IMR-90 (cell line): ENCODE measurements around the gene BLMH. TPM values are rescaled to one million over a fixed set of nuclear protein-coding genes. Genes with fewer than 3 reads are reported as not detected.

Experiments used
- ATAC-seq: fragments of 200-7000 bp; cut with Tn5 transposase; 2 replicates; pipeline ENCODE4 v1.9.1; 2020; ENCODE audit warnings: low read depth, mild to moderate bottlenecking, moderate library complexity
- Bru-seq: library from RNA; stranded (reverse); fragments of 400-500 nt; gene quantifications from one replicate; lab custom pipeline; 2021; lab: Mats Ljungman, UMichigan
- BruChase-seq, 2 experiments: library from RNA; stranded (reverse); fragments of 400-500 nt; gene quantifications; one replicate each; lab custom pipeline; 2021; lab: Mats Ljungman, UMichigan
- BruUV-seq: library from RNA; stranded (reverse); fragments of 400-500 nt; replicated peaks from 2 replicates; lab custom pipeline; 2021; lab: Mats Ljungman, UMichigan
- CTCF ChIA-PET: fragments of 300-600 bp; formaldehyde crosslinking; extraction: SDS; loops from one replicate; lab custom pipeline; 2021; ENCODE audit warnings: antibody characterized with exemption; lab: Yijun Ruan, JAX
- POLR2A ChIA-PET: fragments of 300-600 bp; sonication (Branson Sonifier 250); formaldehyde crosslinking; loops from one replicate; lab custom pipeline; 2022; ENCODE audit warnings: antibody characterized with exemption; ENCODE audit not compliant: unreplicated experiment; lab: Charles Lee
- DNase-seq: peaks from one replicate; pipeline ENCODE4 v3.0.0; 2013
- H2AFZ ChIP-seq: replicated peaks from 2 replicates; pipeline ENCODE3; 2013; ENCODE audit warnings: low read length, mild to moderate bottlenecking; ENCODE audit not compliant: poor library complexity
- H2AK5ac ChIP-seq: 2 replicates; pipeline ENCODE4 v1.6.1; 2013; ENCODE audit warnings: low read depth, low read length, inconsistent platforms
- H2AK9ac ChIP-seq: replicated peaks from 2 replicates; pipeline ENCODE3; 2013; ENCODE audit warnings: mild to moderate bottlenecking, low read depth, low read length, moderate library complexity; ENCODE audit not compliant: poor library complexity
- H2BK120ac ChIP-seq: 2 replicates; pipeline ENCODE4 v1.6.1; 2013; ENCODE audit warnings: low read depth, low read length, inconsistent platforms
- H2BK15ac ChIP-seq: 3 replicates; pipeline ENCODE4 v1.6.1; 2013; ENCODE audit warnings: low read depth, low read length, inconsistent platforms
- H2BK20ac ChIP-seq: 2 replicates; pipeline ENCODE4 v1.6.1; 2013; ENCODE audit warnings: low read depth, mild to moderate bottlenecking, inconsistent platforms, low read length, moderate library complexity
- H2BK5ac ChIP-seq: 2 replicates; pipeline ENCODE4 v1.6.1; 2013; ENCODE audit warnings: mild to moderate bottlenecking, low read depth, low read length, inconsistent platforms; ENCODE audit not compliant: poor library complexity, severe bottlenecking
- H3K14ac ChIP-seq: replicated peaks from 2 replicates; pipeline ENCODE4 v1.6.1; 2013; ENCODE audit warnings: low read depth, low read length, inconsistent platforms
- H3K18ac ChIP-seq: 2 replicates; pipeline ENCODE4 v1.6.1; 2013; ENCODE audit warnings: low read depth, low read length, control low read depth
- H3K23ac ChIP-seq: 2 replicates; pipeline ENCODE4 v1.6.1; 2013; ENCODE audit warnings: low read depth, low read length, inconsistent platforms
- H3K27ac ChIP-seq: 2 replicates; pipeline ENCODE4 v1.5.1; 2013; ENCODE audit warnings: mild to moderate bottlenecking, control low read depth, low read length; ENCODE audit not compliant: insufficient read depth
- H3K27me3 ChIP-seq: 2 replicates; pipeline ENCODE4 v1.6.1; 2013; ENCODE audit warnings: low read length; ENCODE audit not compliant: control insufficient read depth, insufficient read depth
- H3K36me3 ChIP-seq: 2 replicates; pipeline ENCODE4 v1.6.1; 2013; ENCODE audit warnings: low read length, mixed read lengths; ENCODE audit not compliant: control insufficient read depth, insufficient read depth
- H3K4ac ChIP-seq: 2 replicates; pipeline ENCODE4 v1.6.1; 2013; ENCODE audit warnings: low read depth, low read length, inconsistent platforms
- H3K4me1 ChIP-seq: 2 replicates; pipeline ENCODE4 v1.6.1; 2013; ENCODE audit warnings: low read length, mixed read lengths; ENCODE audit not compliant: control insufficient read depth, insufficient read depth
- H3K4me2 ChIP-seq: 2 replicates; pipeline ENCODE4 v1.6.1; 2013; ENCODE audit warnings: low read depth, mild to moderate bottlenecking, control low read depth, low read length, moderate library complexity
- H3K4me3 ChIP-seq: 2 replicates; pipeline ENCODE4 v1.5.1; 2013; ENCODE audit warnings: low read depth, mild to moderate bottlenecking, control low read depth, low read length, moderate library complexity; ENCODE audit not compliant: insufficient read depth
- H3K56ac ChIP-seq: 2 replicates; pipeline ENCODE4 v1.6.1; 2013; ENCODE audit warnings: low read length, inconsistent platforms; ENCODE audit not compliant: insufficient read depth; ENCODE audit errors: extremely low read depth
- H3K79me1 ChIP-seq, 2 experiments: 2 replicates each; pipeline ENCODE4 v1.6.1; 2013; ENCODE audit warnings: low read length in 2 of 2, inconsistent platforms in 1 of 2, low read depth in 1 of 2
- H3K9ac ChIP-seq: 2 replicates; pipeline ENCODE4 v1.6.1; 2013; ENCODE audit warnings: low read depth, low read length, control low read depth
- H3K9me1 ChIP-seq: 2 replicates; pipeline ENCODE4 v1.6.1; 2013; ENCODE audit warnings: low read length, inconsistent platforms; ENCODE audit not compliant: insufficient read depth
- H3K9me3 ChIP-seq: 2 replicates; pipeline ENCODE4 v1.6.1; 2013; ENCODE audit warnings: low read length; ENCODE audit not compliant: control insufficient read depth, insufficient read depth
- H4K20me1 ChIP-seq: 2 replicates; pipeline ENCODE4 v1.6.1; 2013; ENCODE audit warnings: low read length, inconsistent platforms; ENCODE audit not compliant: insufficient read depth
- H4K5ac ChIP-seq: 2 replicates; pipeline ENCODE4 v1.6.1; 2013; ENCODE audit warnings: mild to moderate bottlenecking, low read depth, low read length, control low read depth
- H4K8ac ChIP-seq, 2 experiments: 2 replicates each; pipeline ENCODE4 v1.6.1; 2013; ENCODE audit warnings: low read depth in 2 of 2, low read length in 2 of 2, control low read depth in 1 of 2, inconsistent platforms in 1 of 2
- H4K91ac ChIP-seq: 2 replicates; pipeline ENCODE4 v1.6.1; 2013; ENCODE audit warnings: low read depth, low read length, inconsistent platforms; ENCODE audit not compliant: insufficient read depth
- CEBPB ChIP-seq: IDR thresholded peaks from 2 replicates; pipeline ENCODE4 v1.6.1; 2012; ENCODE audit warnings: low read depth, low read length, improper control_type of control experiment
- CHD1 ChIP-seq: IDR thresholded peaks from 2 replicates; pipeline ENCODE4 v1.6.1; 2012; ENCODE audit warnings: low read depth, low read length, improper control_type of control experiment
- CTCF ChIP-seq: conservative IDR thresholded peaks from 2 replicates; pipeline ENCODE4 v1.5.1; 2012; ENCODE audit warnings: mild to moderate bottlenecking, low read depth, low read length, improper control_type of control experiment
- ELK1 ChIP-seq: fragments of 150-350 bp; IDR thresholded peaks from 2 replicates; pipeline ENCODE4 v1.6.1; 2016; ENCODE audit warnings: low read depth, mild to moderate bottlenecking, low read length, moderate library complexity, borderline replicate concordance
- FOS ChIP-seq: fragments of 150-350 bp; IDR thresholded peaks from 2 replicates; pipeline ENCODE4 v1.6.1; 2016; ENCODE audit warnings: low read depth, low read length
- MAFK ChIP-seq: IDR thresholded peaks from 2 replicates; pipeline ENCODE4 v1.6.1; 2012; ENCODE audit warnings: low read depth, low read length, improper control_type of control experiment
- POLR2A ChIP-seq: IDR thresholded peaks from 2 replicates; pipeline ENCODE4 v1.6.1; 2012; ENCODE audit warnings: mild to moderate bottlenecking, low read depth, low read length
- RAD21 ChIP-seq: IDR thresholded peaks from 2 replicates; pipeline ENCODE4 v1.6.1; 2012; ENCODE audit warnings: low read length, improper control_type of control experiment
- WGBS, 2 experiments: methylation state at CpG; one replicate each; pipeline versions ENCODE4 v1.1.5 to v1.1.7; 2013; ENCODE audit warnings: missing lambda C conversion rate in 2 of 2; ENCODE audit not compliant: insufficient read length in 1 of 2; ENCODE audit errors: extremely low coverage in 2 of 2; 5-methylcytosine and 5-hydroxymethylcytosine counted together
- dilution Hi-C: fragments of 300-500 bp; cut with HindIII; formaldehyde crosslinking; loops from one replicate; pipeline ENCODE4 v1.14.3; 2018; ENCODE audit warnings: low sequenced_read_pairs; ENCODE audit not compliant: unreplicated experiment
- in situ Hi-C: fragments of 300-500 bp; cut with MboI; formaldehyde crosslinking; loops from 3 replicates; pipeline ENCODE4 v1.14.3; 2019; ENCODE audit warnings: low sequenced_read_pairs, inconsistent platforms, mixed read lengths
- intact Hi-C: fragments of 100-400 bp; cut with micrococcal nuclease; formaldehyde crosslinking; loops from 2 replicates; pipeline ENCODE4 v1.10.0; 2022
- long read RNA-seq: library from polyadenylated mRNA; unstranded; transcript quantifications from one replicate; pipeline ENCODE4 v2.0.0, GENCODE V29; 2021; ENCODE audit not compliant: unreplicated experiment
- polyA plus RNA-seq, 3 experiments: library from polyadenylated mRNA; depleted of rRNA; stranded (reverse); fragments of >200 nt; gene quantifications; 2 replicates each; pipeline ENCODE4 v1.2.3, GENCODE V29; 2012; ENCODE audit warnings: low replicate concordance in 1 of 3
- total RNA-seq: library from RNA; depleted of rRNA; stranded (reverse); fragments of >200 nt; gene quantifications from 2 replicates; pipeline ENCODE4 v1.2.3, GENCODE V29; 2012; rRNA removed
- TF ChIP-seq, protein P1 (sequence below): fragments of 150-350 bp; IDR thresholded peaks from 2 replicates; pipeline ENCODE4 v1.6.1; 2017; ENCODE audit warnings: mild to moderate bottlenecking, antibody characterized with exemption, low read length, low read depth

Gene BLMH, protein sequence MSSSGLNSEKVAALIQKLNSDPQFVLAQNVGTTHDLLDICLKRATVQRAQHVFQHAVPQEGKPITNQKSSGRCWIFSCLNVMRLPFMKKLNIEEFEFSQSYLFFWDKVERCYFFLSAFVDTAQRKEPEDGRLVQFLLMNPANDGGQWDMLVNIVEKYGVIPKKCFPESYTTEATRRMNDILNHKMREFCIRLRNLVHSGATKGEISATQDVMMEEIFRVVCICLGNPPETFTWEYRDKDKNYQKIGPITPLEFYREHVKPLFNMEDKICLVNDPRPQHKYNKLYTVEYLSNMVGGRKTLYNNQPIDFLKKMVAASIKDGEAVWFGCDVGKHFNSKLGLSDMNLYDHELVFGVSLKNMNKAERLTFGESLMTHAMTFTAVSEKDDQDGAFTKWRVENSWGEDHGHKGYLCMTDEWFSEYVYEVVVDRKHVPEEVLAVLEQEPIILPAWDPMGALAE
- total RNA-seq (20.8 and 27.2 TPM in 2 replicates), polyA plus RNA-seq (2012; rRNA removed) (11.8 and 17.3 TPM in 2 replicates), Bru-seq, nascent RNA (percentile 68 among the genes with signal in this experiment), BruChase-seq, experiment 1, labeled RNA remaining after a 6-hour chase (percentile 64 among the genes with signal in this experiment), BruChase-seq, experiment 2, labeled RNA remaining after a 2-hour chase (percentile 61 among the genes with signal in this experiment)
- polyA plus RNA-seq (2012; cell fraction: cytosol; rRNA removed) = 7.4 and 10.0 TPM in 2 replicates
- 14.0 and 14.3 TPM in 2 replicates for polyA plus RNA-seq (2012; cell fraction: nucleus; rRNA removed; ENCODE audit: low replicate concordance)
- long read RNA-seq, transcript BLMH-201 (12 exons, 2,365 nt) = major isoform, 32 of 41 reads
- long read RNA-seq, partial matches to known transcripts = 3 of 41 reads
- long read RNA-seq, other reads (novel, unspliced or antisense) = 2 of 41 reads

DNA sequence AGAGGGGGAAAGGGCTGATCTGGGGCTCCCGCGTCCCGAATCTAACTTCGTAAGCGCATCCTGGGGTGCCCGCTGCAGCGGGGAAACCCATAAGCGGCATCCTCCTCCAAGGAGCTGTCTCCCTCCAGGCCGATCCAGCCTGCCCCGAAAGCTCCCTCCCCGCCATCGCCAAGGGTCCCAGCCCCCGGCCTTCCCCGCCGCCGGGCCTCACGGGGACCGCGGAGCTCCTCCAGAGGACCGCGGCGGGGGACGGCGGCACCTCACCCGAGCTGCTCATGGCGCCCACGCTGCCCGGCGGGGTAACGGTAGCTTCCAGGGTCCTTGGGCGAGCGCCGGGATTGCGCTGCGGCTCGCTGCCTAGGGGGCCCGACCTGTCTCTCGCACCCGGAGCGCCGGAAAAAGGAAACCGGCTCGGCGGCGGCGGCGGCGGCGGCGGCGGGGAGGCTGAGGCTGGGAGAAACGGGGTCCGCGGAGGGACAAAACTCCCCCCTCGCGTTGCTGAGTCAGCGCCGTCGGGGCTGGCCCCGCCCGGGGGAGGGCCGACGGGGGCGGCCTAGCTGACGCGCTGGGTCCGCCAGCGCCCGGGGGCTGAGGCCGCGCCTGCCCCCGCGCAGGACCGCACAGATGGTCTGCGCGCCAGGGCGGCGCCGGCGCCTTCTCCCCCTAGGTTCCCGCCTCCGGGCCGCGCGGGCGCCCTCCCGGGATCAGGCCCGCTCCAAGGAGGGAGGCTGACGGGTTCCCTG lies at the start of gene BLMH:
BLMH (minus strand) TSS at position 402 of the 743 bp plus-strand sequence; CDS start at position 277, 125 bp downstream.
- ChIA-PET CTCF (interaction anchor here (1.0 kb wide), 1 partner anchor 45 kb away, joined by 4 read pairs; no protein-coding TSS in a partner anchor), POLR2A (no interaction called here)
- Histone ChIP-seq H4K20me1 (peaks cover 6% of the 10 kb centered on the region; the same call in 1 of the 2 replicates), H3K9me1 (no peaks in the 10 kb centered on the region), H2AK5ac (0 out of 2 replicates have a peak within 1 kb of the TSS, but pooled peaks have one; percentile 35), H2BK20ac (peak within 1 kb of the TSS; percentile 62), H3K9ac (peak within 1 kb of the TSS; percentile 81), H3K18ac (peak within 1 kb of the TSS; percentile 71), H3K27me3 (peaks cover 2% of the 10 kb centered on the region; the same call in 1 of the 2 replicates), H3K9me3 (no peaks in the 10 kb centered on the region), H2BK120ac (peak within 1 kb of the TSS; percentile 90), H3K79me1 (peaks cover 13 to 31% of the 10 kb centered on the region in 2 experiments), H4K5ac (peak within 1 kb of the TSS; percentile 85), H4K91ac (peak within 1 kb of the TSS; percentile 88), H3K4me2 (peak within 1 kb of the TSS; percentile 99), H3K27ac (peak within 1 kb of the TSS; percentile 64), H3K4ac (peak within 1 kb of the TSS; percentile 96), H3K56ac (peak within 1 kb of the TSS; percentile 78), H3K36me3 (peaks cover 5% of the 10 kb centered on the region; the same call in 1 of the 2 replicates), H2BK15ac (peak within 1 kb of the TSS; percentile 86; the same call in 1 of the 3 replicates), H3K23ac (peak within 1 kb of the TSS; percentile 97), H4K8ac (peak within 1 kb of the TSS; percentile 92 to 98), H2AK9ac (peak within 1 kb of the TSS; percentile 91), H3K14ac (peak within 1 kb of the TSS; percentile 99), H2BK5ac (peak within 1 kb of the TSS; percentile 41), H3K4me3 (peak within 1 kb of the TSS; percentile 76), H2AFZ (peak within 1 kb of the TSS; percentile 99), H3K4me1 (no peaks in the 10 kb centered on the region)
- ATAC-seq = peak; percentile 97
- intact Hi-C loops (loop anchor here (2.0 to 5.0 kb wide), 2 partner anchors 86 to 185 kb away; partner anchors contain the start of genes CPD and GOSR1), in situ Hi-C loops (no loop called here), dilution Hi-C loops (no loop called here)
- peak; percentile 77 for DNase-seq
- 1% methylated on average over 11 of the region's 89 CpGs; no CpG with 5 or more reads in 1 of the 2 experiments for WGBS, 2 experiments
- BruUV-seq = no TSS peak
- TF ChIP-seq RAD21 (no peak), CEBPB (no peak), POLR2A (peak; percentile 67), FOS (0 out of 2 replicates have a peak, but pooled peaks have one; percentile 26), CTCF (no peak), ELK1 (no peak), CHD1 (no peak), MAFK (peak; percentile 89)
- TF ChIP-seq, protein P1, sequence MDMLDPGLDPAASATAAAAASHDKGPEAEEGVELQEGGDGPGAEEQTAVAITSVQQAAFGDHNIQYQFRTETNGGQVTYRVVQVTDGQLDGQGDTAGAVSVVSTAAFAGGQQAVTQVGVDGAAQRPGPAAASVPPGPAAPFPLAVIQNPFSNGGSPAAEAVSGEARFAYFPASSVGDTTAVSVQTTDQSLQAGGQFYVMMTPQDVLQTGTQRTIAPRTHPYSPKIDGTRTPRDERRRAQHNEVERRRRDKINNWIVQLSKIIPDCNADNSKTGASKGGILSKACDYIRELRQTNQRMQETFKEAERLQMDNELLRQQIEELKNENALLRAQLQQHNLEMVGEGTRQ = no peak
